Amniotic stem cell (primary cell): ENCODE results near the gene VPS33B.

Experiments
- DNase-seq: peaks from one replicate; lab custom pipeline; 2025; lab: John Stamatoyannopoulos, UW

Gene VPS33B

DNA sequence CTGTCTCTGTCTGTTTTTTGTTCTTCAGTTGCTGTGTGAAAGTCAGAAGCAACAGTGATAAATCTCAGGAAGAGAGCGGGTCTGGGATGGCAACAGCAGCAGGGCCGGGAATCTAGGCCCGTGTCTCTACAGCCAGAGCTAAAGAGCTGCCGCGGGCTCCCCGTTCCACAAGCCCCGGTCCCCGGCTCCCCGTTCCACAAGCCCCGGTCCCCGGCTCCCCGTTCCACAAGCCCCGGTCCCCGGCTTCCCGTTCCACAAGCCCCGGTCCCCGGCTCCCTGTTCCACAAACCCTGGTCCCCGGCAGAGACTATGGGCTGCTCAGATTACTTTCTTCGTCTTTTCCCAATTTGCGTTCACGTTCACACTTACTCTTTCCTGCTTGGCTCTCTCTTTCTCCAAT is 48.2 kb downstream of the VPS33B start:
- DNase-seq, result no peak

DNA sequence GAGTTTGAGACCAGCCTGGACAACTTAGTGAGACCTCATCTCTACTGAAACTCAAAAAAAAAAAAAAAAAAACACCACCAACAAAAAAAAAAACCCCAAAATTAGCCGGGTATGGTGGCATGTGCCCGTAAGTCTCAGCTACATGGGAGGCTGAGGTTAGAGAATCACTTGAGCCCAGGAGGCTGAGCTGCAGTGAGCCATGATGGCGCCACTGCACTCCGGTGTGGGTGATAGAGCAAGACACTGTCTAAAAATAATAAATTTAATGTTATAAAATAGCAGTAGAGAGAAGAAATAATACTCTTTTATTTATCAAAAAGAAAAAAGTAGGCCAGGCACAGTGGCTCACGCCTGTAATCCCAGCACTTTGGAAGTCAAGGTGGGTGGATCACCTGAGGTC is 50.3 kb downstream of the VPS33B start:
- DNase-seq, result no peak

DNA sequence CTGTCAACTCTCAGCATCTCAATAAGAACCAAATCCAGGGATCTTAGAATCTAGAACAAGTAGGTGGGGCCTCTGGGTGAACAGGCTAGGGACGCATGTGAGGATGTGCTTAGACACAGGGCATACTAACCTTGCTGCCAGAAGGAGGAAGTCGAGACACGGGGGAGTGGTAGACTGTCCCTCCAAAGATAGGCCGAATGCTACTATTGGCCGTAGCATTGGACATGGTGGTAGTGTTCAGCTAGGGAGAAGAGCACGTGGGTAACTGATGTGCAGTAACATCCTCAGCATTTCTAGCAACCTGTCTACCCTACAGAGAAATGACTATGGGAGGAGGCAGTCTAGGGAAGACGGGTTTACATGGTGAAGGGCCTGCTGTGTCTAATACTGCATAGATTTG is 52.1 kb downstream of the VPS33B start:
- no peak for DNase-seq

DNA sequence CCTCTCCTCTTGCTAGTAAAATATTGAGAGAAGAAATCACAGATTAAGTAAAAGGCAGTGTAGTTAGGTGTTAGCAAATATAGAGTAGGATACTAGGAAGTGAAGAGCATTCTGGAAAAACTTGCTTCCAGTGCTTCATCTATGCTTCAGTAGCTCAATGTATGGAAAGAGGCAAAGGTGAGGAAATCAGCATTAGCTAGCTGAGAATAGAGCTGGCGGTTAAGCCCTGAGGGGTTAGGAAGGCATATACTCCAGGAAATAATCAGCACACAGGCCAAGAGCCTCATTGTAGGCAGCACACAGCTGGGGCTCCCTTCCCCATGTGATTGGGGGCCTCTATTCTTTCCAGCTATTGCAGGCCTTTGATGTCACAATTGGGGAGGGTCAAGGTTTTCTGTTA is 54.0 kb downstream of the VPS33B start:
- no peak for DNase-seq

DNA sequence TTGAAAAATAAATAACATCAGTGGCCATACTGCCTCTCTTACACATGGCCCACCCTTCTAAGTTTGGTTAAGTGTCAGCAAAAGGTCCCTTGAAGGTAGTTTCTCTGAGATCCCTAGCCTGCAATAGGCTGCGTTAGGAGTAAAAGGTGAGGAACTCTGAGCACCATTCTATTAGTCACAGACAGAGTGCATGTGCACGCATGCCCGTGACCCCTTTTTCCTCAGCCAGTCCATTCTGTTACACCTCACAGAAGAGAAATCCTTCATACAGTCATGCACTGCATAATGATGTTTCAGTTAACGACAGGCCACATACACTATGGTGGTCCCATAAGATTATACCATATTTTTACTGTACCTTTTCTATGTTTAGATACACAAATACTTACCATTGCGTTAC is 55.2 kb downstream of the VPS33B start:
- DNase-seq, result no peak

DNA sequence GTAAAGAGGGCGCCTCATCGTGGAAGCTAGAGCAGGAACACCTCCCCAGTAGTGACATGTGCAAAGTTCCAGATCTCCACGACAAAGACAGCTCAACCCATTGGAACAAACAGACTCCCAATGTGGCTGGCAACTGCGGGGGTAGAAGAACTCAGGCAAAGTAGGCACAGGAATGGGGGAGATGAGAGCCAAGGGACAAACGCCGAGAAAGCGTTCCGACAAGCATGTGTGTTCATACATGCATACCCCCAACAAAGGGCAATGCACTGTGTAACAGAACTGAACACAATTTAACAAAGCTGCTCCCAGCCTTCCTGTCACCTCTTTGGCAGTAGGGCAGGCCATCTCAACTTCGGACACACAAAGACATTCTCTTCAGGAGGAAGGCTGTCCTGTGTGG is 56.1 kb downstream of the VPS33B start:
- no peak for DNase-seq

DNA sequence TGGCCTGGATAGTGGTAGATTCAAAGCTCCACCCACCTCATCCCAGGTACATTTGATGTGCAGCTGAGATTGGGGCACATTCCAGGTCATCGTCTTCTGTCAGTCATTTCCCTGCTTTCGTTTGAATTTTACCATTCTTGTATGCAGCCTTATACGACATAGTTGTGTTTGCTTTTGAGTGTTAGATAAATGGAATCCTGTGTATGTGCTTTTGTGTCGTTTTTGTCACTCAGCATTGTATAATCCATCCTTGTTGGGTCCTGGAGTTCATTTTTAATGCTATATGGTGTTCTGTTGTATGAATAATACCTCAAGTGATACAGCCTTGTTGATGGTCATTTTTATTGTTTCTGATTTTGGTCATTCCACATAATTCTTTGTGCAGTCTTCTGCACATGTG is 60.4 kb downstream of the VPS33B start:
- DNase-seq, result no peak

DNA sequence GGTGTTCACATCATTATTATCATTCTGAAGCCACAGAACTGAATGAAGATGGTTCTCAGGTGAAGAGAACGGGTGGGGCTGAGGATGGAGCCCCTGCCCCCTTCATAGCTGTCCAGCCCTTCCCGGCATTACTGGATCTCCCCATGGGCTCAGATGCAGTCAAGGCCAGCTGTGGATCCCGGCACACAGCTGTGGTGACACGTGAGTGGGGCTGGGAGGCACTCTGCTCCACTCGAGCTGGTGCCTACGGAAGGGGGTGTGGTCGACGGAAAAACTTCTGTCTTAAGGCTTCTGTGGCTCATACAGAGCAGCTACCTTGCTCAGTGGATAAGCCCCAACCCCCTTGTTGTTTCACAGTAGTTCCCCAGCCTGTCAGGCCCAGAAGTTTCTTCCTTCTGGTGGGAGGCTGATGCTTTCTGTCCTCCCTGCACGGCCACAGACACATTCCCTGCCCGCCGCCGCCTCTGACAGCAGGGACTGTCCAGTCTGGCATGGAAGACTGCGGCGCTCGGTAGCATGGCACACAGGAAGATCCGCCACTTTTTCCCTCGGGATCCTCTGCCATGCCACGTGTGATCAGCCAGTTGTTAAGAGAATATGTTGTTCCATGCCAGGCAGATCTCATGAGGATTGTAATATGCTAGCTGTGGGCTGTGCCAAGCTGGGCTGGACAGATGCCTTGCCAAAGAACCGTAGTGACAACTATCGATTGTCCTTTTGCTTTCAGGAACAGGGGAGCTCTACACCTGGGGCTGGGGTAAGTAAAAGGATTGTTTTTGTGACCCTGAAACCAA is 61.9 kb downstream of the VPS33B start:
- no peak for DNase-seq

DNA sequence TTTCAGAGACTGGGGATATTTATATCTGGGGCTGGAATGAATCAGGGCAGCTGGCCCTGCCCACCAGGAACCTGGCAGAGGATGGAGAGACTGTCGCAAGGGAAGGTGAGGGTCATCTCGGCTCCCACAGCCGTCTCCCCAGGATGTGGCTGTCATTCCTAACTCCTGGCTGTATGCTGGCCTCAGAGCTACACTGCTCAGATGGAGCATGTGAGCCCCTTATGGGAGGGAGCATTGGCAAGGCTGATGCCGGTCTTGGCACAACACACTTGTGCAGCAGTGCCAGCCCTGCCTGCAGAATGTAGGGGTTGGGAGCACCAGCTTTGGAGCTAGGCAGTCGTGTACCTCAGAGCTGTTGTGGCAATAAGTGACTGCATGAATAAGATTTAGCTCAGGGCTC is 62.5 kb downstream of the VPS33B start:
- no peak for DNase-seq

DNA sequence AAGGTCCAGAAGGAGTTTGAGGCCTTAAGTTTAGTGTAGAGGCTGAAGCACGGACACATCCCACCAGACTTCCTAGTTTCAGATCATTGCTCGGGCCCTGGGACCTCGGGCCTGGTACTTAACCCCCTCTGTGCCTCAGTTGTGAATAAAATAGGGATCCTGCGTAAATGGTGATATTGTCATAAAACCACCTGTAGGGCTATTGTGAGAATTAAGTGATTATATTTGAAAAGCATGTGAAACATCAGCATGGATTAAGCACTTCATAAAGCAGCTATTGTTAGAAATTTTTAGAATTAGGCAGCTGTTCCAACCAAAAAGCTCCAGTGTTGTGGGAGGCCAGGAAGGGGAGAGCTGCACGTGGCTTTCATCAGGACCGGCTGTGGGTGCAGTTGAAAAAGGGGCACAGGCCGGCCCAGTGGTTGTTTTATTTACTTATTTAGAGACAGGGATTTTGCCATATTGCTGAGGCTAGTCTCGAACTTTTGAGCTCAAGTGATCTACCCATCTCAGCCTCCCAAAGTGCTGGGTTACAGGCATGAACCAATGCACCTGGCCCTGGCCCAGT is 63.3 kb downstream of the VPS33B start:
- DNase-seq, result no peak

DNA sequence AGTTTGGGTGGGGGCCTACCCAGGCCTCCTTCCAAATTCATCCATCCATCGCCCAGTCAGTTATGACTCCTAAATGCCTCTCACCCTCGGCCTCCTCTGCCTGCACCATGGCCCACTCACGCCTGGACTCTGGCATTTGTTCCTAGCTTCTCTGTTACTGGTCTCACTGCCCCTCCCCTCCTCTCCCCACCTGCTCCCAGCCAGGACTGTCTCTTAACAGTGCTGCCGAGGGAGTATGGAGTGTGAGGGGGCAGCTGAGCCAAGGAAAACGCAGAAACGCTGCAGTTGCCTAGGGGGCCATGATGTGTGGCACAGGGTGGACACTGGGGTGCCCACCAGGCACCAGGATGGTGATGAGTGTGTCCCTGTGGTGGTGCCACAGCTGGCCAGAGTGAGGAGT is 64.6 kb downstream of the VPS33B start:
- DNase-seq, result no peak

DNA sequence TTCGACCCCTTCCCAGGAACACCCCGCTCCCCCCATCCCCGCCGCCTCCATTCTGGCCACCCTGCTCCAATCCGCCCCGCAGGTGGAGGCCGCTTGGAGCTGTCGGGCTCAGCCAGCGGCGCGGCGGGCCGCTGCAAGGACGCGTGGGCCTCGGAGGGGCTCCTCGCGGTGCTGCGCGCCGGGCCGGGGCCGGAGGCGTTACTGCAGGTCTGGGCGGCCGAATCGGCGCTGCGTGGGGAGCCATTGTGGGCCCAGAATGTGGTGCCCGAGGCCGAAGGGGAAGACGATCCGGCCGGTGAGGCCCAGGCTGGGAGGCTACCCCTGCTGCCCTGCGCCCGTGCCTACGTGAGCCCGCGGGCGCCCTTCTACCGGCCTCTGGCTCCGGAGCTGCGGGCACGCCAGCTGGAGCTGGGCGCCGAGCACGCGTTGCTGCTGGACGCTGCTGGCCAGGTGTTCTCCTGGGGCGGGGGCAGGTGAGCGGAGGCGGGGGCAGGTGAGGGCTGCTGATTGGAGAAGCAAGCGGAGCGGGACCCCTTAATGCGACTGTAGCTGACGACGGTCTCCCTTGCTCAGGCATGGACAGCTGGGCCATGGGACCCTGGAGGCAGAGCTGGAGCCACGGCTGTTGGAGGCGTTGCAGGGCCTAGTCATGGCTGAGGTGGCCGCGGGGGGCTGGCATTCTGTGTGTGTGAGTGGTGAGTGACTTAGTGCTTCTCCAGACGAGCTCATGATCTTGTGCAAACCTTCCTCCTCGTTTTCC is 65.2 kb downstream of the VPS33B start:
- peak; percentile 3 for DNase-seq

DNA sequence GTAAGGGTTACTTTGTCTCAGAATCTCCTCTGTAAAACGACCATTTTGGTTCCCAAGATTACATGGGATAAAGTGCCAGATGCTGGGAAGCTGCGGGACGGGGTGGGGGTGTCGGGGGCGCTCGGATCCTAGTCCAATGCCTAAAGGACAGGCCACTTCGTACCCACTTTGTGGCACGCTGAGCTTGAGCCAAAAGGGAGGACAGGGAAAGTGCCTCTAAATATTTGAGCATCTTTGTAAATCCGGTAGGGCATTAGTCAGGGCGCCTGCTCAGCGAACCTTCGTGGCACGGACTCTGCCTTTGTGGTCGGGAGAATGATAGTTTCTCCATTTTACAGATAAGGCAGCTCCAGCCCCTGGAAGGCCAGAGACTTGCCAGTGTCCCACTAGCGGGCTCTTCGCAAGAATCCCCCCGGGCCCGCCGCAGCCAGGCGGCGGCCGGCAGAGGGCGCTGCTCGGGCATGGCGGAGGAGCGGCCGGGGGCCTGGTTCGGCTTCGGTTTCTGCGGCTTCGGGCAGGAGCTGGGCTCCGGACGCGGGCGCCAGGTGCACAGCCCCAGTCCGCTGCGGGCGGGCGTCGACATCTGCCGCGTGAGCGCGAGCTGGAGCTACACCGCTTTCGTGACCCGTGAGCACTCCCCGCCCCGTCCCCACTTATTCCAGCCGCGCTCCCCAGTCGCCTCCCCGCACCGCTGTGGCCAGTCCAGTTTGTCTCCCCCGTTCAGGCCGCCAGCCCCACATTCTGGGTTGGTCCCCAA is 65.9 kb downstream of the VPS33B start:
- DNase-seq, result peak; percentile 9

DNA sequence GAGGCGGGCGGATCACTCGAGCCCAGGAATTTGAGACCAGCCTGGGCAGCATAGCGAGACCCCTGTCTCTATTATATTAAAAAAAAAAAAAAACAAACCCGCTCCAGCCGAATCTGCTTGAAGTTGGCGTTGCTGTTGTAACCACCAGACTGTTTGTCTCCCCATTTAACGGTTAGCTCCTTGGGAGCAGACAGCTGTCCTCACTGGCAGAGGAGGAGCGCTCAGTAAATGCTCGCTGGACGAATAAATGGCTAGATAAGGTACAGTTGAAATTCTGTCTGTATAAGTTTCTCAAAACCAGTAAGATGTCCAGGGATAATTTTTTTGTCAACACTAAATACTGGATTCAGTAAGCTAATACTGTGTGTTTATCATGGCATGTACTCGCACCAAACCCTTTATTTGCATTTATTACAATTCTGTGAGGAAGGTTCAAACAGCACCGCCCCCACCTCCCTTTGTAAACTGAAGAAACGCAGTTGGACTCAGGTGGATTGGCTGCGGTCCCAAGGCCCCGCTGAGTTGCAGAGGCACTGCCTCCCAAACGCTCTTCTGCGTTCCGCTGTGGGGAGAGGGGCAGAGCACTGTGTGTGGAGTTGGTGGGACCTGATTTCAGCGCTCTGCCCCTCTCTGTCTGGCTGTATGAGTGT is 66.6 kb downstream of the VPS33B start:
- DNase-seq, result no peak

DNA sequence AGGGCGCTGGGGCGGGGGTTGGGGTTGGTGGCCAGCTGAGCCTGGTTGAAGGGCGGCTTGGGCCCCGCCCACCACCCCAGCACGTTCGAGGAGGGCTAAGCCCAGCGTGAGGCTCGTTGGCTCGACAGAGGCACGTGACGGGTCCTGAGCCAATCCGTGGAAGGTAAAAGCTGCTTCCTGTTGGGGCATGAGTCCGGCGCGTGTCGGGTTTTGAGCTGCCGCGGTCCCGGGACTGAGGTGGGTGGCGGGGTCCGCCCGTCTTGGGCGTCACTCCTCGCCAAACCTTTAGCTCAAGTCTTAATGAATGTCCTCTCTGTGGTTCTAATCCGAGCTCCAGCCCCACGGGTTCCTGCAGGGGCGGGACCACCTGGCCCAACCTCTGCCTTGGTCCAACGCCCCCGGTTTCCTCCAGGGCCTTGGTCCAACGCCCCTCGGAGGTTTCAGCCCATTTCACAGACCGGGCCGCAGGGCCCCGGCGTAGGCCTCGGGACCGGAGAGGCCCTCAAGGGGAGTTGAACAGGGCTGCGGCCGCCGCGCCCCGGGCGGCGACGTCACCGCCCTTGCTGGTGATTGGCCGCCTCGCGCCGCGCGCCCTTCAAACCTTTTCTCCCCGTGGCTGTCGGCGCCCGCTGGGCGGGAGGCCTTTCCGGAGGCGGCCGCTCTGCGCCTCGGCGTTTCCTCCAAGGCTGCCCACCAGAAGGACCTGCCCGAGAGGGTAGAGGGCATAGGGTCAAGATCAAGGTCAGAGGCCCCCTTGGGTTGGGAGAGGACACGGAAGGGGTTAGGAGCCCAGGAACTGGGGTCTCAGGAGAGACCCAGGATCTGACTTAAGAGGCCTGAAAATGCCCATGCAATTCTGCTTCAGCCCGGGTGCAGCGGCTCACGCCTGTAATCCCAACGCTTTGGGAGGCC is 67.4 kb downstream of the VPS33B start, which contains the start of gene RCCD1:
Gene RCCD1, plus strand, starts transcription at position 173 of the 912 bp plus-strand sequence. CDS start 1,851 bp downstream, outside the sequence.
- peak; percentile 89 for DNase-seq

DNA sequence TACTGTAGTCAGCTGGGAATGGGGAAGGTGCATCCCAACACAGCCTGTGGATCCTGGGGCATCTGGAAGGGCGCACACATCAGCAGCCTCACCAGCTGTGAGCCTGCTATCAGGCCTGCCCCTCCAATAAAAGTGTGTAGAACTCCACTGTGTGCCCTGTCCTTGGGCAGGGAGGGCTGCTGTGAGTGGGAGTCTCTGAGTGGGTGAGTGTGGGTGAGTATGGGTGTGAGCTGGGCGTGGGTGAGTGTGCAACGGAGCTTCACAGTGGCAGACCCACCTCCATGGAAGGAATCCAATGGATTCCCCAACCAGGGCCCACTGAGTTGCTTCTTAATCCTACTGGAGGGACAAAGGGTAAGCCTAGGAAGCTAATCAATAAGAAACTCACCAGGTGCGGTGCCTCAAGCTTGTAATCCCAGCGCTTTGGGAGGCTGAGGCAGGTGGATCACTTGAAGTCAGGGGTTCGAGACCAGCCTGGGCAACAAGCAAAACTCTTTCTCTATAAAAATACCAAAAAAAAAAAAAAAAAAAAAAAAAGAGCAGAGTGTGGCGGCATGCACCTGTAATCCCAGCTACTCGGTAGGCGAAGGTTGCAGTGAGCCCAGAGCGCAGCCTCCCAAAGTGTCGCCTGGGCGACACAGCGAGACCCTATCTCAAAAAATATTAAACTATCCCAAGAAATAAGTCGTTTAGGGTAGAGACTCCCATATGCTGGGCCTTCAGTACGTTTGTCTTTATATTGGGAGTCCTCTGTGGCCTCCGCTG is 68.3 kb downstream of the VPS33B start:
- DNase-seq, result no peak

DNA sequence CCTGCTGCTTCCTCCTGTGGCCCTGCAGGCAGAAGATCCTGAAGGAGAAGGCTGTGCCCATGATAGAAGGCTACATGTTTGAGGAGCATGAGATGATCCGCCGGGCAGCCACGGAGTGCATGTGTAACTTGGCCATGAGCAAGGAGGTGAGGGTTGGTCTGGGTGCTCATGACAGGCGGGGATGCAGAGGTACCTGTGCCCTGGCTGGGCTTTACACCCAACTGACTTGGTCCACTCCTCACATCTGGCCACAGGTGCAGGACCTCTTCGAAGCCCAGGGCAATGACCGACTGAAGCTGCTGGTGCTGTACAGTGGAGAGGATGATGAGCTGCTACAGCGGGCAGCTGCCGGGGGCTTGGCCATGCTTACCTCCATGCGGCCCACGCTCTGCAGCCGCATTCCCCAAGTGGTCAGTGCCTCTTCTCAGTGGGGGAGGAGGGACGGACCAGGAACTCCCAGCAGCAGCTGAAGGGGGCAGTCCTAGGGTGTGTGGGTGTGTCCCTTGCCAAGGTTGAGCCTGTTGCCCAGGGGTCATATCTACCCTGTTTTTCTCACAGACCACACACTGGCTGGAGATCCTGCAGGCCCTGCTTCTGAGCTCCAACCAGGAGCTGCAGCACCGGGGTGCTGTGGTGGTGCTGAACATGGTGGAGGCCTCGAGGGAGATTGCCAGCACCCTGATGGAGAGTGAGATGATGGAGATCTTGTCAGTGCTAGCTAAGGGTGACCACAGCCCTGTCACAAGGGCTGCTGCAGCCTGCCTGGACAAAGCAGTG is 69.3 kb downstream of the VPS33B start:
- no peak for DNase-seq

DNA sequence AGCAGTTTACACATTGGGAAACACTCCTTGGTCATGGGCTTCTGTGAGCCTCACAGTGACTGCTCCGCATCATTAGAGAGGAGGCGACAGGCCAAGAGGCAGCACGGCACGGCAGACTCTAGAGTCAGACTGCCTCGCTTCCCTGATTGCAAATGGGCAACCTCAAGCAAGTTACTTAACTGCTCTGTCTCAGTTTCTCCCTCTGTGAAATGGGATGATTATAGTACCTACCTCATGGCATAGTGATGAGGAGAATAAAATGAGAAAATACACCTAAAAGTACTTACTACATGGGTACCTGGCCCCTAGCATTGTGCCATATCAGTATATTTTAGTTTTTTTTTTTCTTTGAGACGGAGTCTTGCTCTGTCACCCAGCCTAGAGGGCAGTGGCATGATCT is 71.7 kb downstream of the VPS33B start:
- no peak for DNase-seq

DNA sequence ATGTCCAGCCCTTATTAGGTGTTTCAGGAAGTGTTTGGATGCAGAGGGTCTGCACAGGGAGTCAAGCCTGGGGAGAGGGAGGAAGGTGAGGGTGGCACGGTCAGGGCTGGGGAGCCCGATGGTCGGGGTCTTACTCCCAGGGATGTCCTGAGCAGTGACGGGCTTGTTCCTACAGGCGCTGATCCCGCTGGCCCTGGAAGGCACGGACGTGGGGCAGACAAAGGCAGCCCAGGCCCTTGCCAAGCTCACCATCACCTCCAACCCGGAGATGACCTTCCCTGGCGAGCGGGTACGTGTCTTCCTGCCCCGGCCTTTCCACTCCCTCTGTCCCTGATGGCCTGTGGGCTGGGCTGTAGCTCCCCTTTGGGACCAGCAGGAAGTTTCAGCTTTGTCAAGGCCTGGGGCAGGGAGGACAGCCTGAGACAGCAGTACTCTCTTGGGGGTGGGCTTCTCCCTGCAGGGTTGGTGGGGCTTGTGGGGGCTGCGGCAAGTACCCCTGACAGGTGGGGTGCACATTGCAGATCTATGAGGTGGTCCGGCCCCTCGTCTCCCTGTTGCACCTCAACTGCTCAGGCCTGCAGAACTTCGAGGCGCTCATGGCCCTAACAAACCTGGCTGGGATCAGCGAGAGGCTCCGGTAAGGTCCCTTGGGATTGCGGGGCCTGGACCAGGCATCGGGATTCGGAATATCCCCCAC is 72.3 kb downstream of the VPS33B start:
- DNase-seq, result no peak
